ENCODE measurements around the gene UBXN1.
"Not testable (repeated sequence)": the region's sequence is repeated elsewhere in the genome, so short reads cannot be mapped to it uniquely, and the experiment has no call there.

Gene UBXN1

DNA sequence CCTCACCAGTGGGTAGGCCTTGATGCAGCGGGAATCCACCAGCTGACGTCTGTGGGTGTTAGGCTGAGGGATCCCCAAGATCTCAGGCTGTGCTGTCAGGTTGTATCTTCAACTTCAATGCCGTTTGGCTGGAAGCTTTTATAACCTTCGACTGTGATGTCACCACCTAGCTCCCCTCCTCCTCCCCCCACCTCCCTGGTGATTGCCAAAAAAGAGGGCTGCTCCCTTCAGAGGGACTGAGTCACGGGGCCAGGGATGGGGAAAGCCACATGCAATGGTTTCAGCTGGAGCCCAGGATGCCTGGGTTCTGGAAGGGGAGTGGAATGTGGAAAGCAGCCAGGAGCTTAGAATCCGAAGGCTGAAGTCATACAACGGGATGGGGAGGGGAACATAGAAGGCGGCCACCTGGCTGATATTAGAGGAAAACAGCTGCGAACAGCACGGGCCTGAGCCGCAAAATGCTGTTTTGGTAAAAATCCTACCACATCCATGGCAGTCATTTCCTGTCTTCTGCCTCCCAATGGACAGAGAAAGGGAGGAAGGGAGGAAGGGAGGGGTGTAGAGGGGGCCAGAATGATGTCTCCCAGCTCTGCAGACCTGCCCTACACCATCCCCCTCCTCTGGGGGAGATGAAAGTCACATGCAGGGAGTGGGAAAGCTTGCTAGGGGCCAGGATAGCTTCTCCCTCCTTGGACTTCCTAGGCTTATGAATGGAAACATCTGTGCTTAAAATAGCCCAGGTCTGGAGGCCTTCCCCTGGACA, 10.7 kb upstream of the UBXN1 start, which contains the start of gene LRRN4CL:
Gene LRRN4CL (minus strand): TSS at position 110 of the 763 bp plus-strand sequence. CDS start 1,022 bp downstream, outside the sequence.
- H3K4me3 ChIP-seq = no peak within 1 kb of the TSS
- 0 out of 2 replicates have a peak, but pooled peaks cover 3% of the 10 kb centered on the region for H3K4me1 ChIP-seq
- no peaks in the 10 kb centered on the region for H3K27me3 ChIP-seq
- H3K36me3 ChIP-seq = peaks cover 52% of the 10 kb centered on the region
- no peak for TF ChIP-seq Cebpa-rat (IDR thresholded peaks at IDR 0.05)
- H3K9me3 ChIP-seq = no peaks in the 10 kb centered on the region
- no peak within 1 kb of the TSS for H3K27ac ChIP-seq
- H3K4me2 ChIP-seq = no peak within 1 kb of the TSS
- no peaks in the 10 kb centered on the region for H4K20me1 ChIP-seq
- H3K9ac ChIP-seq = no peak within 1 kb of the TSS

DNA sequence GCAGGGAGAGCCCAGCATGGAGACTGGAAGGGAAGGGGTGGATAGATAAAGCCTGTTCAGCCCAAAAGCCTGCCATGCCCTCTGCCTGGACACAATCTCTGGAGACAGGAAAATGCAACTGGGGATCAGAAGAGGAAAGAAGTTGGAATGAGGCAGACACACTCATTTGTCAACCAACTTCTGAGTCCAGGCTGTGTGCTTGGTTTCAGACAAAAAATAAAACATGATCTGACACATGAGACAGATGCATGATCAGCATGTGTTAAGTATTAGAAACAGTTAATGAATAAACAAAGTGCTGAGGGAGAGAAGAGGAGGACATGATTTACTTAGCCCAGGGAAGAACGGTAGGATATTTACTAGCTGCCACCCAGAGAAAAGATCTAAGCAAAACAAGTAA, 9.6 kb upstream of the UBXN1 start:
- no peak overlapping the region for H3K27ac ChIP-seq
- no peak for TF ChIP-seq Cebpa-rat (IDR thresholded peaks at IDR 0.05)
- no peak overlapping the region for H3K4me2 ChIP-seq
- no peak overlapping the region for H3K4me3 ChIP-seq
- H3K27me3 ChIP-seq = no peaks in the 10 kb centered on the region
- H3K9me3 ChIP-seq = no peaks in the 10 kb centered on the region
- no peaks in the 10 kb centered on the region for H3K4me1 ChIP-seq
- H4K20me1 ChIP-seq = no peaks in the 10 kb centered on the region
- H3K9ac ChIP-seq = no peak overlapping the region
- peaks cover 42% of the 10 kb centered on the region for H3K36me3 ChIP-seq

- H3K4me2 ChIP-seq = no peak overlapping the region
Observed at GRCh38 chr11:62687508-62688396, 8.9 kb upstream of the UBXN1 start.

GRCh38 chr11:62682518-62682917, 3.6 kb upstream of the UBXN1 start:
- Histone ChIP-seq H3K27me3 (no peaks in the 10 kb centered on the region), H4K20me1 (peaks cover 8% of the 10 kb centered on the region), H3K9me3 (no peaks in the 10 kb centered on the region), H3K4me2 (no peak overlapping the region), H3K36me3 (peaks cover 5% of the 10 kb centered on the region), H3K9ac (no peak overlapping the region), H3K4me3 (no peak overlapping the region), H3K4me1 (peaks cover 31% of the 10 kb centered on the region), H3K27ac (no peak overlapping the region)
- no peak for TF ChIP-seq Cebpa-rat (IDR thresholded peaks at IDR 0.05)

More at GRCh38 chr11:62687508-62688396, 8.9 kb upstream of the UBXN1 start:
- H3K36me3 ChIP-seq = peaks cover 34% of the 10 kb centered on the region
- H3K27ac ChIP-seq = no peak overlapping the region
- no peaks in the 10 kb centered on the region for H4K20me1 ChIP-seq
- H3K9me3 ChIP-seq = no peaks in the 10 kb centered on the region
- TF ChIP-seq Cebpa-rat (IDR thresholded peaks at IDR 0.05) = no peak
- no peak overlapping the region for H3K9ac ChIP-seq
- H3K27me3 ChIP-seq = no peaks in the 10 kb centered on the region
- H3K4me1 ChIP-seq = no peaks in the 10 kb centered on the region
- H3K4me3 ChIP-seq = no peak overlapping the region

DNA sequence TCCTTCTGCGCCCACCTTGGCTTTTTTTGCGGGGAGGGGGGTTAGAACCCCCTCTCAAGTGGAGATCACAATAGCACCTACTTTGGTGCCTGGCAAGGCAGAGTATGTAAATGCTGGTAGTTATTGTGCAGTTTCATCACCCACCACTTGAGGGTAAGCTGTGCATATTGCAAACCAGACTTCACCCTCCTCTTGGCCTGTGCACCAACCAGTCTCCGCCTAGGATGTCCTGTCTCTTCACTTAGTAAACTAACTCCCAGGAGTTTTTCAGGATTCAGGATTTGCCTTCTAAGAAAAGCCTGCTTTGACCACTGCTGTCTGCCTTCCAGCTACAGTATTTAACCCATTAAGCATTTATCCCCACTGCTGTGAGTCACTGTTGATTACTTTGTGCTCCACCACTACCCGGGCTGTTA, 2.0 kb upstream of the UBXN1 start:
- peaks cover 23% of the 10 kb centered on the region for H4K20me1 ChIP-seq
- H3K9ac ChIP-seq = no peak overlapping the region
- no peak overlapping the region for H3K4me3 ChIP-seq
- 0 out of 2 replicates have a peak overlapping the region, but pooled peaks have one; percentile 94 for H3K4me2 ChIP-seq
- H3K27me3 ChIP-seq = no peaks in the 10 kb centered on the region
- H3K27ac ChIP-seq = 0 out of 2 replicates have a peak overlapping the region, but pooled peaks have one; percentile 5
- no peak for TF ChIP-seq Cebpa-rat (IDR thresholded peaks at IDR 0.05)
- peaks cover 22% of the 10 kb centered on the region for H3K36me3 ChIP-seq
- H3K9me3 ChIP-seq = no peaks in the 10 kb centered on the region
- H3K4me1 ChIP-seq = peaks cover 41% of the 10 kb centered on the region

GRCh38 chr11:62678433-62678769, 472 bp downstream of the UBXN1 start:
- Histone ChIP-seq H3K4me1 (peaks cover 48% of the 10 kb centered on the region), H3K27me3 (no peaks in the 10 kb centered on the region), H3K4me2 (peak overlapping the region; percentile 94), H3K36me3 (peaks cover 46% of the 10 kb centered on the region), H3K4me3 (peak overlapping the region; percentile 99), H3K9ac (peak overlapping the region; percentile 93), H3K27ac (peak overlapping the region; percentile 92), H3K9me3 (no peaks in the 10 kb centered on the region), H4K20me1 (peaks cover 28% of the 10 kb centered on the region)
- TF ChIP-seq Cebpa-rat (IDR thresholded peaks at IDR 0.05) = no peak

DNA sequence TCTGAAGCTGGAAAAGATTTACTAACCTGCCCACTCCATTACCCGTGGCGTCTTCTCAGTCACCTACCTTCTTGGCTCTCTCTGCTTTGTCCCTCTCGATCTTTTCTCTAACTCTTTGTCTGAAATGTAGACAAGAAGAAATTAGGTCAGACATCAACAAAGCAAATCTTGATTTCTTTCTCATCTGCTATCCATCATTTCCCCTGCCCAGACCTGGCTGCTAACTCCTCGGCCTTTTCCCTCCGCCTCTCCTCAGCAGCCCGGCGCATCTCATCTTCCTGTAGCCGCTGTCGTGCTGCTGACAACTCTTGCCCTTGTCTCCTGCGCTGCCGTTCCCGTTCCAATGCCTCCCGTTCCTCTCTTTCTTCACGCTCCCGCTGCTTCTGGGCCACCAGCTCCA, 1.2 kb downstream of the UBXN1 start:
- Histone ChIP-seq H4K20me1 (peaks cover 34% of the 10 kb centered on the region), H3K4me3 (peak overlapping the region; percentile 99), H3K4me1 (peaks cover 54% of the 10 kb centered on the region), H3K9me3 (no peaks in the 10 kb centered on the region), H3K36me3 (peaks cover 53% of the 10 kb centered on the region), H3K4me2 (peak overlapping the region; percentile 94), H3K27ac (no peak overlapping the region; the same call in 1 of the 2 replicates), H3K9ac (peak overlapping the region; percentile 93), H3K27me3 (no peaks in the 10 kb centered on the region)
- TF ChIP-seq Cebpa-rat (IDR thresholded peaks at IDR 0.05) = no peak

- Histone ChIP-seq H3K27me3 (no peaks in the 10 kb centered on the region), H4K20me1 (peaks cover 38% of the 10 kb centered on the region), H3K4me3 (peak overlapping the region; percentile 99), H3K36me3 (peaks cover 54% of the 10 kb centered on the region), H3K9me3 (no peaks in the 10 kb centered on the region), H3K4me2 (peak overlapping the region; percentile 94), H3K4me1 (peaks cover 60% of the 10 kb centered on the region), H3K9ac (peak overlapping the region; percentile 93), H3K27ac (no peak overlapping the region; the same call in 1 of the 2 replicates)
- TF ChIP-seq Cebpa-rat (IDR thresholded peaks at IDR 0.05) = no peak
Observed at GRCh38 chr11:62677156-62677555, 1.7 kb downstream of the UBXN1 start.

- Histone ChIP-seq H3K9ac (peak overlapping the region; percentile 93; the same call in 1 of the 2 replicates), H3K9me3 (no peaks in the 10 kb centered on the region), H3K4me1 (peaks cover 60% of the 10 kb centered on the region), H3K4me2 (0 out of 2 replicates have a peak overlapping the region, but pooled peaks have one; percentile 94), H3K4me3 (no peak overlapping the region), H3K27me3 (no peaks in the 10 kb centered on the region), H3K27ac (no peak overlapping the region), H4K20me1 (peaks cover 38% of the 10 kb centered on the region), H3K36me3 (peaks cover 54% of the 10 kb centered on the region)
- no peak for TF ChIP-seq Cebpa-rat (IDR thresholded peaks at IDR 0.05)
Observed at GRCh38 chr11:62676698-62677097, 2.2 kb downstream of the UBXN1 start.

- Histone ChIP-seq H4K20me1 (peaks cover 38% of the 10 kb centered on the region), H3K36me3 (peaks cover 54% of the 10 kb centered on the region), H3K4me1 (peaks cover 56% of the 10 kb centered on the region)
- H3K9ac ChIP-seq, H3K4me3 ChIP-seq, H3K27ac ChIP-seq, H3K4me2 ChIP-seq, H3K27me3 ChIP-seq, H3K9me3 ChIP-seq: not testable (repeated sequence)
Observed at GRCh38 chr11:62675415-62675814, 3.5 kb downstream of the UBXN1 start.
